NCI-H510A treated with DMSO at 0.1 percent for 48 hours (cell line): ENCODE measurements around the gene PHRF1.

ENCODE experiments used
- DNase-seq: peaks from one replicate; lab custom pipeline; 2025; lab: John Stamatoyannopoulos, UW

Gene PHRF1

GRCh38 chr11:575996-576768, at the start of gene PHRF1:
TSS of gene PHRF1 (plus strand) at chr11:576470. CDS start at chr11:581513, 5,043 bp downstream.
- peak; percentile 94 for DNase-seq

- no peak for DNase-seq
Measured at GRCh38 chr11:528166-528814, 48.0 kb upstream of the PHRF1 start.

GRCh38 chr11:528815-529727, 47.2 kb upstream of the PHRF1 start:
- no peak for DNase-seq

- no peak for DNase-seq
Measured at GRCh38 chr11:529728-530411, 46.4 kb upstream of the PHRF1 start.

- no peak for DNase-seq
Measured at GRCh38 chr11:530960-531831, 45.1 kb upstream of the PHRF1 start.

GRCh38 chr11:531919-532526, 44.2 kb upstream of the PHRF1 start:
- no peak for DNase-seq

- DNase-seq = no peak
Measured at GRCh38 chr11:532527-532985, 43.7 kb upstream of the PHRF1 start.

GRCh38 chr11:532986-533585, 43.2 kb upstream of the PHRF1 start:
- DNase-seq = no peak

GRCh38 chr11:533586-534395, 42.5 kb upstream of the PHRF1 start:
- DNase-seq = no peak

GRCh38 chr11:534396-535209, 41.7 kb upstream of the PHRF1 start:
- DNase-seq = peak; percentile 22

GRCh38 chr11:535210-535518, 41.1 kb upstream of the PHRF1 start:
- no peak for DNase-seq

- peak; percentile 71 for DNase-seq
Measured at GRCh38 chr11:535519-536454, 40.5 kb upstream of the PHRF1 start, which contains the start of gene HRAS. TSS of gene HRAS (minus strand) at chr11:535576.

- DNase-seq = peak; percentile 52
Measured at GRCh38 chr11:536841-537621, 39.2 kb upstream of the PHRF1 start, which contains the start of gene LRRC56. TSS of gene LRRC56 (plus strand) at chr11:537527. CDS start at chr11:540685, 3,158 bp downstream.

- no peak for DNase-seq
Measured at GRCh38 chr11:537622-538430, 38.4 kb upstream of the PHRF1 start.

- DNase-seq = no peak
Measured at GRCh38 chr11:538431-539051, 37.7 kb upstream of the PHRF1 start.
